Lower leg skin (tissue), 4 donors: ENCODE results near the gene AP3B1. TPM values are rescaled to one million over a fixed set of nuclear protein-coding genes. Genes with fewer than 3 reads are reported as not detected.

Source experiments
- DNase-seq, 2 donors: peaks; one replicate each; pipeline ENCODE4 v3.0.0-alpha.2; 2019; ENCODE audit warnings: low spot score in 2 of 2
- H3K4me3 ChIP-seq: fragments of 200-600 bp; sonication (generic); 2 replicates; pipeline ENCODE4 v1.5.1; 2017; ENCODE audit warnings: mild to moderate bottlenecking, low read depth; ENCODE audit not compliant: poor library complexity, severe bottlenecking
- POLR2A ChIP-seq, 2 donors: fragments of 450-650 bp; IDR thresholded peaks; one replicate each; pipeline ENCODE4 v1.6.1; 2016 to 2017; ENCODE audit warnings: antibody characterized with exemption in 2 of 2, mild to moderate bottlenecking in 1 of 2, moderate library complexity in 1 of 2
- WGBS, 2 donors: methylation state at CpG; one replicate each; pipeline ENCODE4 v1.1.5; 2018; 5-methylcytosine and 5-hydroxymethylcytosine counted together
- intact Hi-C: fragments of 100-400 bp; cut with DNase I; formaldehyde crosslinking; loops from one replicate; pipeline ENCODE4 v1.15.0; 2023; ENCODE audit warnings: low total_unique reads
- total RNA-seq, 4 donors: library from RNA; depleted of rRNA; stranded (reverse); fragments of >200 nt; gene quantifications; one replicate each; pipeline ENCODE4 v1.1.0, GENCODE V29; 2016
- TF ChIP-seq, protein P1 (sequence below), 3 donors: fragments of 450-650 bp; IDR thresholded peaks; one replicate each; pipeline ENCODE4 v1.5.1; 2016; ENCODE audit warnings: antibody characterized with exemption in 3 of 3, mild to moderate bottlenecking in 3 of 3, moderate library complexity in 2 of 3

AP3B1 gene
- total RNA-seq, 4 donors from 2014 or later: 23.5 to 37.7 (median 33.3) TPM

DNA sequence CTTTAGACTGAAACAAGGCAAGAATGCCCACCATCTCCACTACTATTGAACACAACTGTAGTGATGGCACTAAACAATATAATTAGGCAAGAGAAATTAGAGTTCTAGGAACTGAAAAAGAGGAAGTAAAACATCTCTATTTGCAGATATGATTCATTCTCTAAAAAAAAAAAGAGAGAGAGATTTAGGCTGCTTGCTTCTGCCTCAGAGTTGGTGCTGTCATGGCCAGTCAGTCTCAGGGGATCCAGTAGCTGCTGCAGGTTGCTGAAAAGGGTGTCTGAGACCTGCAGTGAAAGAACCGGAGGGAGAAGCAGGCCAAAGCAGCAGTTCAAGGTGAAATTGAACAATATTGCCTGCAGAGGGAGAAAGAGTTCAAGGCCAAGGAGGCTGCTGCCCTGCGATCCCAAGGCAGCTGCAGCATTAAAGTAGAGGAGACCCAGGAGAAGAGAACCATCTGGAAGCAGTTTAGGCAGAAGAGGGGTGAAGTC, 72.5 kb downstream of the AP3B1 start:
- intact Hi-C loops: no loop called here
- no peak for TF ChIP-seq POLR2A (IDR thresholded peaks at IDR 0.05)
- TF ChIP-seq, protein P1, sequence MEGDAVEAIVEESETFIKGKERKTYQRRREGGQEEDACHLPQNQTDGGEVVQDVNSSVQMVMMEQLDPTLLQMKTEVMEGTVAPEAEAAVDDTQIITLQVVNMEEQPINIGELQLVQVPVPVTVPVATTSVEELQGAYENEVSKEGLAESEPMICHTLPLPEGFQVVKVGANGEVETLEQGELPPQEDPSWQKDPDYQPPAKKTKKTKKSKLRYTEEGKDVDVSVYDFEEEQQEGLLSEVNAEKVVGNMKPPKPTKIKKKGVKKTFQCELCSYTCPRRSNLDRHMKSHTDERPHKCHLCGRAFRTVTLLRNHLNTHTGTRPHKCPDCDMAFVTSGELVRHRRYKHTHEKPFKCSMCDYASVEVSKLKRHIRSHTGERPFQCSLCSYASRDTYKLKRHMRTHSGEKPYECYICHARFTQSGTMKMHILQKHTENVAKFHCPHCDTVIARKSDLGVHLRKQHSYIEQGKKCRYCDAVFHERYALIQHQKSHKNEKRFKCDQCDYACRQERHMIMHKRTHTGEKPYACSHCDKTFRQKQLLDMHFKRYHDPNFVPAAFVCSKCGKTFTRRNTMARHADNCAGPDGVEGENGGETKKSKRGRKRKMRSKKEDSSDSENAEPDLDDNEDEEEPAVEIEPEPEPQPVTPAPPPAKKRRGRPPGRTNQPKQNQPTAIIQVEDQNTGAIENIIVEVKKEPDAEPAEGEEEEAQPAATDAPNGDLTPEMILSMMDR (IDR thresholded peaks at IDR 0.05): no peak
- DNase-seq: no peak
- WGBS, 2 donors: 73 to 85% methylated on average over 2 of the region's 2 CpGs
- H3K4me3 ChIP-seq: no peak overlapping the region

DNA sequence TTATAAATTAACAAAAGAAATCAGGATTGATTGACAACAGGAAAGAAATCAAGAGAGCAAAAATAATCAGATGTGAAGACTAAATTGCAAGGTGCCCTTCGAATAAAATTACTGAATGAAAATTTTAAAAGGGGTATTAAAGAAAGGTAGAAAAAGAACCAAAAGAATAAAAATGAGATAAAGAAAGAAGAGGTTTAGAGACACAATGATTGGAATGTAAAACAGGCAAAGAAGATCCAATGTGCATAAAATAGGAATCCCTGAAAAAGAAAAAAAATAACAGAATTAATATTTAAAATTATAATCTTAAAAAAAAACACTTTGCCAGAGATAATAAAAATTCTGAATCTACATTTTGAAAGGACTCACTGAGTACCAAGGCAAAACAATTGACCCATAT, 73.0 kb downstream of the AP3B1 start:
- no peak for TF ChIP-seq POLR2A (IDR thresholded peaks at IDR 0.05)
- TF ChIP-seq, protein P1 (IDR thresholded peaks at IDR 0.05): no peak
- no peak for DNase-seq
- 96 to 98% methylated on average over 1 of the region's 1 CpG for WGBS, 2 donors
- H3K4me3 ChIP-seq: no peak overlapping the region
- intact Hi-C loops: no loop called here

DNA sequence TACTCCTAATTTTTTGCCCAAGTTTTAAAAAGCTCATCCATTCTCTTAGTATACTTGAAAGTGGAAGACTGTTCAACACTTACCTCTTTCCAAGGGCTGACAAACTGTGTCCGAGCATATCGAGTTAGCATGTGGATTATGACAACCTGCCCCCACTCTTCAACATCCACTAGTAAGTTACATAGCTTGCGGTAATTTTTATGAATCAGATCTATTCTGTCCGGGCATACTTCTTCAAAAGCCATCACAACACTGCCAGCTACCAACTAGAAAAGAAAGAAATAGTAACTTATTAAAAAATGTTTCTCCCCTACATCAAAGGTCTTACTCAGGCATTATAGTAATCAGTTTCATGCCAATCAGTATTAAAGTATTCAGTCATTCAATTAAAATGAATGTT, 78.5 kb downstream of the AP3B1 start:
- intact Hi-C loops: no loop called here
- H3K4me3 ChIP-seq: no peak overlapping the region
- 94 to 97% methylated on average over 4 of the region's 4 CpGs for WGBS, 2 donors
- DNase-seq: no peak
- TF ChIP-seq, protein P1 (IDR thresholded peaks at IDR 0.05): no peak
- TF ChIP-seq POLR2A (IDR thresholded peaks at IDR 0.05): no peak

DNA sequence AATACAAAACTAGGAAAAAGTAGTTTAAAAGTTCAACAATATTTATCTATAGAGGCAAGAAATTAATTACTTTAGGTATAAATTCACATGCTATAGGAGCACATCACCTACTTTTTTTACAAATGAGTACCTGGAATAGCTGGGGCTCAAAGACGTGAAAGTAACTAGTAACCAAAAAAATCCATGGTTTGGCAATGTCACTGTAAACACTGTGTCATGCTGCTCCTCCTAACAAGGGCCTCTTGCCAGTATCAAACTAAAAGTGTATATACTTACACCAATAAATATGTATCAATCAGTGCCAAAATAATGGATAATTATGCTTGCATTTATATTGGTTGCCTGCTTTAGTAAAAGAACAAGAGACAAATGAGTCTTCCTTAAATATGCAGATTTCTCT, 78.9 kb downstream of the AP3B1 start:
- 79 to 86% methylated on average over 1 of the region's 1 CpG for WGBS, 2 donors
- TF ChIP-seq POLR2A (IDR thresholded peaks at IDR 0.05): no peak
- TF ChIP-seq, protein P1 (IDR thresholded peaks at IDR 0.05): no peak
- intact Hi-C loops: no loop called here
- no peak for DNase-seq
- no peak overlapping the region for H3K4me3 ChIP-seq

DNA sequence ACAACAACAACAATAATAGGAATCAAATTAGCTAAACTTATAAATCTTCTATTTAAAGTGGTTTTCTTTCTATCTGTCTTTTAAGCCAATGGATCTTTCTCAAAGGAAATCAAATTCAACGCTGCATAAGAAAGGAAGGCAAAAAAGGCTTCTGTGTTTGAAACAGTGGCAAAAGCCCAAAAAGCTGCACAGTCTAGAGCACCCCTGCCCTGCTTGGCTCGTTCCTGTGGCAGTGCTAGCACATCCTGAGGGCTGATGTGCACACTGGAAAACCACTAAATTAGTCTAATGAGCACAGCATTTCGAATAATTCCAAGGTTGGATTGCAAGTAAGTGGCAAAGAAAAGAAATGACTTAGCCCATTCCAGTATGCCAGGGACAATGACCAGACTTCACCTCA, 80.7 kb downstream of the AP3B1 start:
- intact Hi-C loops: no loop called here
- WGBS, 2 donors: 78 to 85% methylated on average over 3 of the region's 3 CpGs

More for the DNA sequence above, 80.7 kb downstream of the AP3B1 start:
- no peak overlapping the region for H3K4me3 ChIP-seq
- DNase-seq: no peak
- TF ChIP-seq, protein P1 (IDR thresholded peaks at IDR 0.05): no peak
- TF ChIP-seq POLR2A (IDR thresholded peaks at IDR 0.05): no peak
